ENCODE measurements around the gene IGSF21.

Gene IGSF21

GRCh38 chr1:18293291-18293690, 185.7 kb downstream of the IGSF21 start:
- no peaks in the 10 kb centered on the region for H3K9me2 ChIP-seq (replicated peaks; ENCODE audit: control insufficient read depth, low read length)
- H3K4me1 ChIP-seq (ENCODE audit: control insufficient read depth, low read length): no peaks in the 10 kb centered on the region
- no peak overlapping the region for H3K4me2 ChIP-seq (ENCODE audit: low read length)
- TF ChIP-seq CTCF (IDR thresholded peaks at IDR 0.05; ENCODE audit: low read depth, low read length, poor library complexity, severe bottlenecking): no peak
- no peak for TF ChIP-seq EZH2phosphoT487 (IDR thresholded peaks at IDR 0.05; ENCODE audit: borderline replicate concordance, low read length)
- no peaks in the 10 kb centered on the region for H3F3A ChIP-seq (ENCODE audit: control insufficient read depth, insufficient read depth)
- H3K36me3 ChIP-seq (ENCODE audit: control insufficient read depth, low read length): no peaks in the 10 kb centered on the region
- no peaks in the 10 kb centered on the region for H3K27me3 ChIP-seq (ENCODE audit: control insufficient read depth, low read length)
- H3K4me3 ChIP-seq (ENCODE audit: low read length): no peak overlapping the region
- no peaks in the 10 kb centered on the region for H3K9me3 ChIP-seq (ENCODE audit: control insufficient read depth, insufficient read depth, low read length)
- no peaks in the 10 kb centered on the region for H4K20me1 ChIP-seq (ENCODE audit: control insufficient read depth, insufficient read depth, low read depth, low read length)
- no peak overlapping the region for H3K27ac ChIP-seq (ENCODE audit: low read depth, low read length)
- H3K79me2 ChIP-seq (ENCODE audit: control insufficient read depth, low read length): no peaks in the 10 kb centered on the region

GRCh38 chr1:18294437-18295176, 187.0 kb downstream of the IGSF21 start:
- TF ChIP-seq EZH2phosphoT487 (IDR thresholded peaks at IDR 0.05; ENCODE audit: borderline replicate concordance, low read length): no peak
- no peak for TF ChIP-seq CTCF (IDR thresholded peaks at IDR 0.05; ENCODE audit: low read depth, low read length, poor library complexity, severe bottlenecking)
- H3K9me2 ChIP-seq (replicated peaks; ENCODE audit: control insufficient read depth, low read length): no peaks in the 10 kb centered on the region
- no peaks in the 10 kb centered on the region for H3K4me1 ChIP-seq (ENCODE audit: control insufficient read depth, low read length)
- H3K4me2 ChIP-seq (ENCODE audit: low read length): no peak overlapping the region
- H4K20me1 ChIP-seq (ENCODE audit: control insufficient read depth, insufficient read depth, low read depth, low read length): no peaks in the 10 kb centered on the region
- H3K4me3 ChIP-seq (ENCODE audit: low read length): no peak overlapping the region
- no peak overlapping the region for H3K27ac ChIP-seq (ENCODE audit: low read depth, low read length)
- no peaks in the 10 kb centered on the region for H3K36me3 ChIP-seq (ENCODE audit: control insufficient read depth, low read length)
- H3K9me3 ChIP-seq (ENCODE audit: control insufficient read depth, insufficient read depth, low read length): no peaks in the 10 kb centered on the region
- H3F3A ChIP-seq (ENCODE audit: control insufficient read depth, insufficient read depth): no peaks in the 10 kb centered on the region
- H3K27me3 ChIP-seq (ENCODE audit: control insufficient read depth, low read length): no peaks in the 10 kb centered on the region
- H3K79me2 ChIP-seq (ENCODE audit: control insufficient read depth, low read length): no peaks in the 10 kb centered on the region

GRCh38 chr1:18297896-18298648, 190.5 kb downstream of the IGSF21 start:
- no peaks in the 10 kb centered on the region for H3K27me3 ChIP-seq (ENCODE audit: control insufficient read depth, low read length)
- TF ChIP-seq EZH2phosphoT487 (IDR thresholded peaks at IDR 0.05; ENCODE audit: borderline replicate concordance, low read length) (no peak), CTCF (IDR thresholded peaks at IDR 0.05; ENCODE audit: low read depth, low read length, poor library complexity, severe bottlenecking) (no peak)
- H3K9me2 ChIP-seq (replicated peaks; ENCODE audit: control insufficient read depth, low read length): no peaks in the 10 kb centered on the region
- H3K9me3 ChIP-seq (ENCODE audit: control insufficient read depth, insufficient read depth, low read length): no peaks in the 10 kb centered on the region
- H3K27ac ChIP-seq (ENCODE audit: low read depth, low read length): no peak overlapping the region
- H3F3A ChIP-seq (ENCODE audit: control insufficient read depth, insufficient read depth): no peaks in the 10 kb centered on the region
- H3K4me2 ChIP-seq (ENCODE audit: low read length): no peak overlapping the region
- no peak overlapping the region for H3K4me3 ChIP-seq (ENCODE audit: low read length)
- H3K79me2 ChIP-seq (ENCODE audit: control insufficient read depth, low read length): no peaks in the 10 kb centered on the region
- no peaks in the 10 kb centered on the region for H3K4me1 ChIP-seq (ENCODE audit: control insufficient read depth, low read length)
- no peaks in the 10 kb centered on the region for H3K36me3 ChIP-seq (ENCODE audit: control insufficient read depth, low read length)
- H4K20me1 ChIP-seq (ENCODE audit: control insufficient read depth, insufficient read depth, low read depth, low read length): no peaks in the 10 kb centered on the region
